Skeletal muscle tissue (tissue), 4 donors: ENCODE measurements around the gene LILRB5. TPM values are rescaled to one million over a fixed set of nuclear protein-coding genes. Genes with fewer than 3 reads are reported as not detected.
"Not testable (repeated sequence)": the region's sequence is repeated elsewhere in the genome, so short reads cannot be mapped to it uniquely, and the experiment has no call there.

Source experiments
- H3K27ac ChIP-seq: one replicate; pipeline ENCODE4 v1.7.0; 2013; ENCODE audit warnings: mild to moderate bottlenecking, low read depth, low read length, inconsistent platforms
- H3K27me3 ChIP-seq, 3 donors: one replicate each; pipeline ENCODE4 v1.7.0; 2013; ENCODE audit warnings: low read length in 3 of 3; ENCODE audit not compliant: control insufficient read depth in 3 of 3, insufficient read depth in 3 of 3
- H3K36me3 ChIP-seq, 3 donors: one replicate each; pipeline ENCODE4 v1.7.0; 2013; ENCODE audit warnings: low read length in 3 of 3; ENCODE audit not compliant: control insufficient read depth in 3 of 3, insufficient read depth in 3 of 3
- H3K4me1 ChIP-seq, 3 donors: one replicate each; pipeline ENCODE4 v1.7.0; 2013; ENCODE audit warnings: low read length in 3 of 3, mild to moderate bottlenecking in 3 of 3; ENCODE audit not compliant: control insufficient read depth in 3 of 3, insufficient read depth in 3 of 3
- H3K4me3 ChIP-seq, 3 donors: one replicate each; pipeline ENCODE4 v1.7.0; 2013; ENCODE audit warnings: low read length in 3 of 3
- H3K9ac ChIP-seq, 3 donors: one replicate each; pipeline ENCODE4 v1.7.0; 2013; ENCODE audit warnings: low read length in 3 of 3, mild to moderate bottlenecking in 3 of 3, moderate library complexity in 2 of 3, low read depth in 1 of 3
- H3K9me3 ChIP-seq, 3 donors: one replicate each; pipeline ENCODE4 v1.7.0; 2013; ENCODE audit warnings: low read length in 3 of 3; ENCODE audit not compliant: control insufficient read depth in 3 of 3
- total RNA-seq: library from RNA; depleted of rRNA; stranded (reverse); fragments of >200 nt; gene quantifications from one replicate; pipeline ENCODE4 v1.2.3, GENCODE V29; 2014
- donor health status: Osteomylitis.

LILRB5 gene
- total RNA-seq, 1 donor from 2014 or later = 2.6 TPM

DNA sequence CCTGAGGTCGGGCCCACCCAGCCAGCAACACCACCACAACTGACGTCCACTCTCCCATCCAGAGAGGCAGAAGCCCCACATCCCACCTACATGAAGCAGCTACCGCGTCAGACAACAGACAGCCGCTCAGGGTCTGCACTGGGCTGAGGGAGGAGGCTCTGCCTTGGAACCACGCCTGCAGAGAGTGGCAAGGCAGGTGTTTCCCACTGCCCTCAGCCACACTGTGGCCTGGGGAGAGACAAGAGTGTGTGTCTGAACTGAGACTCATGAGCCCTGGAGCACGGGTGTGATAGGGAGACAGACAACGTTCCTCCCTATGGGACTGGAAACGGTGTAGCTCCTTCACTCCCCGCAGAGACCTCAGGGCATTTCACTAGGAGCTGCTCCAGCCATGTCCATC, 29.2 kb upstream of the LILRB5 start:
- H3K36me3 ChIP-seq, H3K9ac ChIP-seq, H3K27ac ChIP-seq, H3K4me1 ChIP-seq, H3K4me3 ChIP-seq, H3K9me3 ChIP-seq: not testable (repeated sequence)
- H3K27me3 ChIP-seq = peaks cover 0 to 25% (median 11%) of the 10 kb centered on the region in 3 donors

DNA sequence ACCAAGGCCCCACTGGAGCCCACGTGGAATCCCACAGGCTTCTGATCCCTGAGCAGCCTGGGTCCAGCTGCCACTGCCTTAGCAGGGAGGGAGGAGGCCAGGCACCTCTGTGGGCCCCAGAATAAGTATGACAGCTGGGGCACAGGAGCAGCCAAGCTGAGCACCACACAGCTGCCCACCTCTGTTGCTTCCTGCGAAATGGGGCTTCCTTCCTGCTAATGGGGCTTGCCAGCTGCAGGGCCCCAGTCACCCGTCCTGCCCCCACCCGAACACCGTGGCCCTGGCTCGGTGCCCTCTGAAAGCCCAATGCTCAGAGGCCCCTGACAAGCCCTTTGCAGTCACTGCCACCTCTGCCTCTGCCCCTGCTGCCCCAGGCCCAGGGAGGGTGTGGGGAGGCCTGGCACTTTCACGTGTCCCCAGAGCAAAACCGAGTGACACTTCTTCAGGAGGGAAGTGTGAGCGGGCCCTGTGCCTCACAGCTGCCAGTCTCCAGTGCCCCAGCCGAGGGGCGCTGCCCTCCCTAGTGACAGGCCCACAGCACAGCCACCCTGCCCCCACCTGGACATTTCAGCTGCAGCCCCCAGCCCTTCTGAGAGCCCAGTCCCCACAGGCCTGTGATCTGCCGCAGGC, 28.5 kb upstream of the LILRB5 start:
- not testable (repeated sequence) for H3K4me1 ChIP-seq, H3K36me3 ChIP-seq, H3K27ac ChIP-seq, H3K4me3 ChIP-seq, H3K9me3 ChIP-seq, H3K9ac ChIP-seq
- peaks cover 0 to 28% (median 15%) of the 10 kb centered on the region in 3 donors for H3K27me3 ChIP-seq

DNA sequence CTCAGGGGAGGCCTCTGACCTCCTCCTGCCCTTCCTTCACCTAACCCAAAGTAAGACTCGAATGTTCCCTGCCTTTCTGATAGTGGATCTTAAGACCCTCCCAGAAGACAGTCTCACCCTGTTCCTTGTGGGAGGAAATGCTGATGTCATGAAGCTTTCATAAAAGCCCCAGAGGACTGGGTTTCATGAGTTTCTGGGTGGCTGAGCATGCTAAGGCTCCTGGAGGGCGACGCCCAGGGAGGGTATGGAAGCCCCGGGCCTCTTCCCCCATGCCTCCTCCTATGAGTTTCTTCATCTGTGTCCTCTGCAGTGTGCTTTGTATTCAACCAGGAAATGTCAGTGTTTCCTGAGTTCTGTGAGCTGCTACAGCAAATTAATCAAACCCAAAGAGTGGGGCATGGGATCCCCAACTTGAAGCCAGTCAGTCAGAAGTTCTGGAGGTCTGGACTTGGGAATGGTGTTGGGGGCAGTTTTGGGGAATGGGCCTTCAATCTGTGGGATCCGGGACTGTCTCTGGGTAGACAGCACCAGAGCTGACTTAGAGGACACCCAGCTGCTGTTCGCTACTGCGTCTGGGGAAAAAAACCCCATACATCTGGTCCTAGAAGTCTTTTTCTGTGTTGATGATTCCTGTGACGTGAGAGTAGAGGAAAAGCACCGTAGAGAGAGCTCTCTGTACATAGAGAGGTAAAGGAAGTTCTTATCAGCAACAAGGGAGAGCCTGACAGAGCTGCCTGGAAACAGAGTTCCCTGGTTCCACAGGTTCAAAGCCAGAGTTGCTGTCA, 25.8 kb upstream of the LILRB5 start:
- H3K4me1 ChIP-seq = no peaks in the 10 kb centered on the region
- no peak overlapping the region for H3K27ac ChIP-seq
- no peaks in the 10 kb centered on the region for H3K9me3 ChIP-seq
- no peak overlapping the region for H3K4me3 ChIP-seq
- no peak overlapping the region for H3K9ac ChIP-seq
- H3K27me3 ChIP-seq = peaks cover 6 to 35% (median 21%) of the 10 kb centered on the region in 3 donors
- no peaks in the 10 kb centered on the region for H3K36me3 ChIP-seq

DNA sequence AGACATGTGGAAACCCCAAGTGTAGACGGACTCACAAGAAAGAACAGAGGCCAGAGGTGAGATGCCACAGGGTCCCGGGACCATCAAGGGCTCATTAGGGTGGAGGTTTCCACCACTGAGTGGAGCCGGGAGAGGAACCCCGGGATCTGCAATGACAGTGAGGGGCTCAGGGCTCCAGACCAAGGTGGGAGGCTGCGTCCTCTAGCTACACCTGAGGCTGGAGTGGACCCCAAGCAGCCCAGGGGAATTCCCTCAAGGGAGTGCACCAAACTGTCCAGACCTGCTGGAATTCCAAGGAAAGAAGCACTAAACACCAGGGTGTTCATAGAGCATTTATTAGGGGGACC, 24.6 kb upstream of the LILRB5 start:
- not testable (repeated sequence) for H3K27ac ChIP-seq, H3K4me1 ChIP-seq, H3K36me3 ChIP-seq, H3K4me3 ChIP-seq, H3K9ac ChIP-seq, H3K9me3 ChIP-seq
- H3K27me3 ChIP-seq = peaks cover 6 to 35% (median 21%) of the 10 kb centered on the region in 3 donors

DNA sequence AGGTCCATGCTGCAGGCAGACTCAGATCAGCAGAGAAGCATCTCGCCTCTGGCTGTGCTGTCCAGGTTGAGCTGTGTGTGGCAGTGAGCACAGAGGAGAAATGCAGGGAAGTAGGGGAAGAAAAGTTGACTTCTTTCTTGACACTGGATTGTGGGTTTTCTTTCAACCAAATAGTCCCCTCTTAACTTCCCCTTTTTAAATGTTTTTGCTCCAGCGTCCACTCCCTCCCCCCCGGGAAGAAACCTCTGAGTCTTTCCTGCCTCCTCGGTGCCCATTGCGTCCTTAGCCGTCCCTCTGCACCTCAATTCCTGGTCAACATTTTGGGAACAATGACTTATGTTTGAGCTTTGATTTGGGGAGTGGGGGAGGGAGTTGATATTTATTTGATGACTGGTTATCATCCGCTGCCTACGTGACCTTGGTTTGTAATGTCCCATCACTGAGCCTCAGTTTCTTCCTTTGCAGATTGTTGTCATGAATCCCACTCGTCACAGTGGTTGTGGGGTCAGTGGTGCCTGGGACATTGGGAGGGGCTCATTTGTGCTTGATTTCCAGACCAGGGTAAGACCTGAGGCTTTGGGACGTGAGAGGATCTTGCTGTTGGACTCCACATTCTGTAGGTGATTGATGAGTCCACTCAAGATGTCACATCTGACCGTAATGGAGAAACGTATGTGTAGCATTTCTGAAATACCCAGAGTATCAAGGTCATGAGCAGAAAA, 24.1 kb upstream of the LILRB5 start, which contains the start of gene LILRB2:
Gene LILRB2 (minus strand): TSS at position 104 of the 722 bp plus-strand sequence. CDS start 614 bp downstream, outside the sequence.
- no peaks in the 10 kb centered on the region for H3K4me1 ChIP-seq
- H3K9ac ChIP-seq = no peak within 1 kb of the TSS
- no peaks in the 10 kb centered on the region for H3K36me3 ChIP-seq
- H3K9me3 ChIP-seq = no peaks in the 10 kb centered on the region
- H3K27me3 ChIP-seq = peaks cover 6 to 35% (median 21%) of the 10 kb centered on the region in 3 donors
- no peak within 1 kb of the TSS for H3K4me3 ChIP-seq
- H3K27ac ChIP-seq = no peak within 1 kb of the TSS

DNA sequence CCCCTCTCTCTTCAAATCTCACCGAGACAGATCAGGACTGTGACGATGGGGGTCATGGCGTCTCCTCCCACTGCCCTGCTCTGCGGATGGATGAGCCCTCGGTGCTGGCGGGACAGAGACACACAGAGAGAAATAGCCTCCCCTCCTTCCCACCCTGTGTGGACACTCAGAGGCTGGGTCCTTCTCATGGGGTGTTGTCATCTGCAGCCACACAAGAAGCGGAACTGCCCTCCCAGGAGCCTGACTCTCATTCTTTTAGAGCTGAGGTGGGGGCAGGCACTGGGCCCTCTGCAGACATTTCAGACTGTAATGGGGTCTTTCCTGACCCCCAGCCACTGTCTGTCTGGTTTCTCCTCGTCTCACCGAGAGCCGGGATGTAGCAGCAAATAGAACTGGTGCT, 23.4 kb upstream of the LILRB5 start:
- H3K4me1 ChIP-seq, H3K9ac ChIP-seq, H3K36me3 ChIP-seq, H3K9me3 ChIP-seq, H3K27ac ChIP-seq, H3K4me3 ChIP-seq: not testable (repeated sequence)
- H3K27me3 ChIP-seq = peaks cover 6 to 37% (median 21%) of the 10 kb centered on the region in 3 donors

DNA sequence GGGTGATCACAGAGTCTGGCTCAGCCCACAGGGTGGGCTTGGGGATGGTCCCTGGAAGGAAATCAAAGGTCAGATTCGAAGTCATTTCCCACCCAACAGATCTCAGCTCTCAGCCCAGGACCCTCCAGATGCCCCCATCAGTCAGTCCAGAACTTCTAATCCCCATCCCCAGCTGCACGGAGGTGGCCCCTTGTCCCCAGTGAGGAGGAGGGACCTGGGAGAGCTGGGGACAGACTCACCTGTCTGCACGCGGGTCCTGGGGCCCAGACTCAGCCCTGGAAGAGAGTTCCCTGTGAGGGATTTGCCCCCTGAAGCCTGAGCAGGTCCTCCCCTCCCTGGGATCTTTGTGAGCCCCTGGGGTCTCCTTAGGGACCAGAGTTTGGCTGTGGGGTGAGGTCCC, 23.0 kb upstream of the LILRB5 start:
- H3K4me1 ChIP-seq, H3K9me3 ChIP-seq, H3K4me3 ChIP-seq, H3K36me3 ChIP-seq, H3K9ac ChIP-seq, H3K27ac ChIP-seq: not testable (repeated sequence)
- peaks cover 6 to 37% (median 21%) of the 10 kb centered on the region in 3 donors for H3K27me3 ChIP-seq

DNA sequence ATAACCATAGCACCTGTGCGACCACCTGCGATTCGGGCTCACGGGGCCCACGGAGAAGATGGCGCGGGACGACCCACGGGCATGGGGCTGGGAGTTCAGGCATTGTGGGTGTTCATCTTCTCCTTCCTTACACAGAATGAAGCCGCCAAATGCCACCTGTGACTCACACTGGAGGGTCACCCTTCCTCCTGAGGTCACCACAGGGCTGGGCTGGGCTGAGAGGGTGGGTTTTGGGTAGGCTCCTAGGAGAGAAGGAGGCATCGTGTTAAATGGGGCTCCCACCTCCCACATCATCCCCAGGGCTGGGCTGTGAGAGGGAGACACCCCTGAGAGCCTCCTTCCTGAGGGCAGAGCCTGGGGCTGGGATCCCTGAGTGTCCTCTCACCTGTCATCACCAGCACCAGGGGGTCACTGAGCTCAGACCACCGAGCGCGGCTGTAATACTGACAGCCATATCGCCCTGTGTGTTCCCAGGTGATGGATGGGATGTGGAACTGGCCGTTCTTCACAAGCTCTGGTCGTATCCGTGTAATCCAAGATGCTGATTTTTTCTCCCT, 22.4 kb upstream of the LILRB5 start:
- H3K4me3 ChIP-seq = no peak overlapping the region

DNA sequence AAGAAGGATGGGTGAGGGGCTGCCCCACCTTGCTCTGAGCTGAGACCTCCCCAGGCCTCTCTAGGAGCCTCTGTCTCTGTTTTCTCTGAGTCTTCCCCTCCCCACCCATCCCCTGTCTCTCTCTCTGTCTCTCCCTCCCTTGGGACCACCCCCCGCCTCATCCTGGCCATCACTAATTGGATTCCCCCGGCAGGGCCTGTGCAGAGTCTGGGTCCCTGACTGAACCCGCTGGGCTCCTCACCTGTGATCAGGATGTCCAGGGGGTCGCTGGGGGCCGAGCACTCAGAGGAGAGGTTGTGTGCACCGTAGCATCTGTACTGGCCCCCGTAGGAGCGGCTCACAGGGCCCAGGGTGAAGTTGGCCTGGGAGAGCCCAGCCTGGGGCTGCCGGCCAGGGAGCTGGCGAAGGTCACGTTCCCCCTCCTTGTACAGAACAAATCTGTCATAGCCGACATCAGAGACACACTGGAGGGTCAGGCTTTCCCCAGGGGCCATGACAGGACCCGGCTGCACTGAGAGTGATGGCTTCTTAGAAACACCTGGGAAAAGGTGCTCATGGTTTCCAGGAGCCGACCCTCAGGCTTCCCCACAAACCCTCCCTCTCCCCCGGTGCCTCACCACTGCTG, 21.6 kb upstream of the LILRB5 start:
- H3K36me3 ChIP-seq, H3K27ac ChIP-seq, H3K9me3 ChIP-seq, H3K9ac ChIP-seq, H3K4me1 ChIP-seq, H3K4me3 ChIP-seq: not testable (repeated sequence)
- H3K27me3 ChIP-seq = peaks cover 6 to 34% (median 21%) of the 10 kb centered on the region in 3 donors

More for the DNA sequence above, 22.4 kb upstream of the LILRB5 start:
- Histone ChIP-seq H3K9ac (no peak overlapping the region), H3K4me1 (no peaks in the 10 kb centered on the region), H3K36me3 (no peaks in the 10 kb centered on the region), H3K27me3 (peaks cover 6 to 37% (median 21%) of the 10 kb centered on the region in 3 donors), H3K27ac (no peak overlapping the region), H3K9me3 (no peaks in the 10 kb centered on the region)
